ENCODE data around the gene OR5H1.
"Not testable (repeated sequence)": the region's sequence is repeated elsewhere in the genome, so short reads cannot be mapped to it uniquely, and the experiment has no call there.

OR5H1 gene

DNA sequence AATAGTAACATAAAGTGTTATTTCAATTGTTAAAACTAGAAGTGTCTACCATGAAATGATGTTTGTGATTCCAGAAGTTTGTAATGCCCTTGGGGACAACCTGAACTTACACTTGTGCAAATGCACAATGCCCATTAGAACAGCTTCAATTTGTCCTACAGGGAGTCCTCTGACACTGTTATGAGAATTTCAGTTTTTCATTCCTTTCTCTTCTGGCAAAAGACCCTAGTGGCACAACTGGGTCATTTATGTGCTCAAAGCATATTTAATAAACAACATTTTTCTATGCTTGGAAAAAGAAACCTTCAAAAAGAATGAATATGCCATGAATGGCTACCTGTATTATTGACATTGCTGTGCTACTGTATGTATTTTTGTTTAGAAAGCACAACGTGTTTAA lies at the start of gene OR5H1:
Gene OR5H1, plus strand, starts transcription at position 301 of the 400 bp plus-strand sequence. CDS start 1,977 bp downstream, outside the sequence.
- no peak for DNase-seq (ENCODE audit: low spot score)

GRCh38 chr3:98086873-98087272 lies 43.6 kb upstream of the OR5H1 start, which contains the start of gene OR5AC2:
Gene OR5AC2 (plus strand): TSS chr3:98087173. CDS start chr3:98087173, 0 bp downstream.
- DNase-seq (ENCODE audit: low spot score) = no peak

DNA sequence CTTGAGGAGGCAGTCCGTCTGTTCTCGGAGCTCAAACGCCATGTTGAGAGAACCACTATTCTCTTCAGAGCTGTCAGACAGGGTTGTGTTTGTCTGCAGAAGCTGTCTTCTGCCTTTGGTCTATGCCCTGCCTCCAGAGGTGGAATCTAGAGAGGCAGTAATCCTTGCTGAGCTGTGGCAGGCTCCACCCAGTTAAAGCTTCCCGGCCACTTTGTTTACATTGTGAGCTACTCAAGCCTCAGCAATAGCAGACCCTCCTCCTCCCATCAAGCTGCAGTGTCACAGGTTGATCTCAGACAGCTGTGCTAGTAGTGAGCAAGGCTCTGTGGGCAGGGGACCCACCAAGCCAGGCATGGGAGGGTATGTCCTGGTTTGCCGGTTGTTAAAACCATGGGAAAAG lies 34.6 kb upstream of the OR5H1 start:
- DNase-seq (ENCODE audit: low spot score) = no peak

DNA sequence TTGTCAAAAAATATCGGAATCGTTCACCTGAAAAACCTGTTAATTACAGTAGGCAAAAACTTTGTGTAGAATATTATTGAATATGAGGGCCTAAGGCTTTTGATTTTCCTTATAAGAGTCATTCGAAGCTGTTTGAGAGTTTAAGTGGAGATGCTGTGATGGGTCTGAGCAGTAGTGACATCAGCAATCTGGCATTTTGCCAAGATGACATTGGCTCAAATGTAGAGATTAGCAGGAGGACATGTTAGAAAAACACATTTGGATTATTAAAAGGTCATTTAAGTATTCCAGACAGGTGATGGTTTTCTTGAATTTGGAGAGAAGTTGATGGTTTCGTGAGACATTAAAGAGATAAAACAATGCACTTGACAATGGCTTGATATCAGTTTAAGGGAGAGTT lies 30.7 kb upstream of the OR5H1 start:
- DNase-seq (ENCODE audit: low spot score) = no peak

DNA sequence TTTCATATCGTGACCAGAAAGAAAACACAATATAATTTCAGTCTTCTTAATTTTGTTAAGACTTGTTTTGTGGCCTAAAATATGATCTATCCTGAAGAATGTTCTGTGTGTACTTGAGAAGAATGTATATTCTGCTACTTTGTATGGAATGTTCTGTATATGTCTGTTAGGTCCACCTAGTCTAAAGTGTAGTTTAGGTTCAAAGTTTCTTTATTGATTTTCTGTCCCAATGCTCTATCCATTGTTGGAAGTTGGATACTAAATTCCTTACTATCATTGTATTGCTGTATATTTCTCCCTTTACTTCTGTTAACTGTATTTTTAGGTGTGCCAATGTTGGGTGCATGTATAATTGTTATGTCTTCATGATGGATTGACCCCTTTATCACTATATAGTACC lies 22.4 kb upstream of the OR5H1 start:
- no peak for DNase-seq (ENCODE audit: low spot score)

GRCh38 chr3:98109807-98110549 lies 20.5 kb upstream of the OR5H1 start:
- DNase-seq (ENCODE audit: low spot score) = no peak

DNA sequence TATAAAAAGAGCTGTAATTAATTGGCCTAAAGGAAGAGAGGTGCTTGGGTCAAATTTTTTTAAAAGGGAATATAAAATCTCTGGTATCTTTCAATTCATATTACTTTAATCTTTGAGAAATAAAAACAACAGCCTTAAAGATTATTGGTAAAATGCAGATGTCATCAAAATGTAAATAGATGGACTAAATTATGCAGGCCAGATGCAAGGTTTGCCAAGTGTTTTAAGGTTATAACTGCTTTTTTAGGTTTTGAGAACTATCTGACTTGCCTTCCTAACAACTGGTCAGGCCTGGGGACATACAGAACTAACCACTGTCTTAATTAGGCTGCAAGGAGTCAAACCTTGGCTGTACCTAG lies 20.0 kb upstream of the OR5H1 start:
- no peak for DNase-seq (ENCODE audit: low spot score)

GRCh38 chr3:98114264-98114663 lies 16.3 kb upstream of the OR5H1 start:
- peak; percentile 3 for DNase-seq (ENCODE audit: low spot score)

- DNase-seq (ENCODE audit: low spot score) = no peak
These were observed 14.8 kb upstream of the OR5H1 start for GRCh38 chr3:98115717-98116116.

GRCh38 chr3:98136631-98137030 lies 6.1 kb downstream of the OR5H1 start:
- DNase-seq (ENCODE audit: low spot score) = no peak

GRCh38 chr3:98137826-98138557 lies 7.5 kb downstream of the OR5H1 start:
- DNase-seq (ENCODE audit: low spot score) = not testable (repeated sequence)

DNA sequence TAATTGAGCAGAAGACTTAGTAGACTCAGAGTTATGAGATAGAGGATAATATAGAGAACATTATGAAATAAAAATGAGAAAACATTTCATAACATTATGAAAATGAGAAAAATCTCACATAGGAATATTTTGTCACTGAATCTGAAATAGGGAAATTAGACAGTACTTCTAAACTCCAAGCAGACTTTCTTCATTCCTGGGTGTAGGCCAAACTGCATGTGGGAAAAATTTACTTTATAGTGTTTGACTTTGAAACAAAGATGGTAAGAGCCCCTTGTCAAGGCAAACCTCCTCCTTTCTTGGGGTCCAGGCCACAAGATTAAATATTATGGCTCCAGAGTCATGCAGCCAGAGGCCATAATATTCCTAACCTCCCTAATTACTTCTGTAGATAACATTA lies 10.0 kb downstream of the OR5H1 start:
- no peak for DNase-seq (ENCODE audit: low spot score)

DNA sequence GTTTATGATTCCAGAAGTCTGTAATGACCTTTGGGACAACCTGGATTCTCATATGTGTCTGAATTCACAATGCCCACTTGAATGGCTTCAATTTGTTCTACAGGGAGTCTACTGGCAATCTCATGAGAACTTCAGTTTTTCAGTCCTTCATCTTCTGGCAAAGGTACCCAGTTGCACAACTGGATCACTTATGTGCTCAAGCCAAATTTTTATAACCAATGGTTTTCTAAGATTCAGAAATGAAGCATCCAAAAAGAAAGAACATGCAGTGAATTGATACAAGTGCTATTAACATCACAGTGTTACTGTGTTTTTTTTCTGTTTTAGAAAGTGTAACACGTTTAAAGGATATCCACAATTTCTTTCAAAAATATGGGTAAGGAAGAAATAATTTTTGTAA lies 16.7 kb downstream of the OR5H1 start, which contains the start of gene OR5H14:
Gene OR5H14, plus strand, starts transcription at position 301 of the 400 bp plus-strand sequence. CDS start 1,907 bp downstream, outside the sequence.
- no peak for DNase-seq (ENCODE audit: low spot score)

DNA sequence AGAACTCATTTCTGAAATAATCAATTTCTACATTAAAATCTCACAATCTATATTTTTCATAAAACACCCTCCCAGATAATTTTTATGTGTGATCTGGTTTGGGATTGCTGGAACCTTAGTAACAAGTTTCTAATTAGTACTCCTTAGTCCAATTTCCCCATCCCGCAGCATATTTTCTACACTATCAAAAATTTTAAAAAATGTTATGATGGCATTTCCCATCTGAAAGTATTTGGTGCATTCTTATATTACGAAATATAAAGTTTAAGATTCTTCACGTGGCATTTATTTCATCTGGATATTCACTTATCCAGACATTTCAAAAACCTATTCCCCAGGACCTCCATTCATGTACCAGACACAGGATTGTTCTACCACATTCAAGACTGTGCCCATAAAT lies 18.2 kb downstream of the OR5H1 start:
- no peak for DNase-seq (ENCODE audit: low spot score)

DNA sequence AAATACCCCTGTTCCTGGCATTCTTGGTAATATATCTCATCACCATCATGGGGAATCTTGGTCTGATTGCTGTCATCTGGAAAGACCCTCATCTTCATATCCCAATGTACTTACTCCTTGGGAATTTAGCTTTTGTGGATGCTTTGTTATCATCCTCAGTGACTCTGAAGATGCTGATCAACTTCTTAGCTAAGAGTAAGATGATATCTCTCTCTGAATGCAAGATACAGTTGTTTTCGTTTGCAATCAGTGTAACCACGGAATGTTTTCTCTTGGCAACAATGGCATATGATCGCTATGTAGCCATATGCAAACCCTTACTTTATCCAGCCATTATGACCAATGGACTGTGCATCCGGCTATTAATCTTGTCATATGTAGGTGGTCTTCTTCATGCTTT lies 18.9 kb downstream of the OR5H1 start:
- not testable (repeated sequence) for DNase-seq (ENCODE audit: low spot score)

- no peak for DNase-seq (ENCODE audit: low spot score)
These were observed 20.7 kb downstream of the OR5H1 start for GRCh38 chr3:98151241-98151640.

- no peak for DNase-seq (ENCODE audit: low spot score)
These were observed 35.9 kb downstream of the OR5H1 start, which contains the start of gene OR5H15 for GRCh38 chr3:98166396-98166795. Gene OR5H15 (plus strand): TSS chr3:98166696. CDS start chr3:98168700, 2,004 bp downstream.

GRCh38 chr3:98171071-98171470 lies 40.5 kb downstream of the OR5H1 start:
- no peak for DNase-seq (ENCODE audit: low spot score)

- DNase-seq (ENCODE audit: low spot score) = no peak
These were observed 42.1 kb downstream of the OR5H1 start for GRCh38 chr3:98172621-98173020.

DNA sequence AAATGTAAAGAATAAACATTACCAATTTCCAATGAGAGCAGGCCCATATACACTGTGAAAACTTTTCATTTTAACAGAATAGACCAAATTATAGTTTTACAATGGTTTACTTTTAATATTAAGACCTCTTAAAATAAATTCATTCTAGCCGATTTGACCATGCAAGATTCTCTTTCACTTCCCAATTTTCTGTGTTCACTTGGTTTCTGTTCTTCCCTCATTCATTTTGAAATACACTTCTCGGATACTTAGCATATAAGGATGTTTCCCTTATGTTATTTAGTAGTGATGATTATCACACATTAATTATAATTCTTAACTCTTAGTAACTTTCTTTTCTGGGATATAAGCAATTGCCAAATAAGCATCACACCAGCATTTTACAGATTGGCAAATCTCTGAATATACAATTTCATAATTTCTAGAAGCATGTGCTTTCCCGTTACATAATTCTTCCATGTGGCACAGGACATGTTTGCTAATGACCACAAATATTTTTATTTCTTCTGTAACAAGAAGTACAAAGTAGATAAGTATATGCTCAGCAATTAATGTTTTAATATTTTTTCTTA lies 49.9 kb downstream of the OR5H1 start:
- no peak for DNase-seq (ENCODE audit: low spot score)

DNA sequence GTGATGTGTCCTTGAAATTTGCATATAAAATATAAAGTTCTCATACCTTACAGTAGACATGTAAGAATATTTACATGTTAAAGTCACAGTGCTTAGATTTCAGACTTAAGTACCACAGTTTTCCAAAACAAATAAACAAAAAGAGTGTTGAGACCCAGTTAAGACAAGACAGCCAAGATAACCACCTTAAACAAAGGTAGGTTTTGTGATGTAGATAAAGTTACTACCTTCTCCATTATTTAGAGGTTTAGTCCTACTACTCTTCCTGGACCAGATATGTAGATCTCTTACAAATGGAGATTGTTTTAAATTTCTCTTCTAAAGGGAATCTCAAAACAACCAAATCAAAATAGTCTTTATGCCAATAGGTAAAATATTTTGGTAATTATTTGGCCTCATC lies 51.7 kb downstream of the OR5H1 start:
- no peak for DNase-seq (ENCODE audit: low spot score)

- DNase-seq (ENCODE audit: low spot score) = peak; percentile 8
These were observed 54.7 kb downstream of the OR5H1 start for GRCh38 chr3:98185180-98185579.
